Stimulated activated CD8-positive, alpha-beta memory T cell treated with anti-CD3 and anti-CD28 coated beads, Interleukin-15, amount 100 ng/mL, for 24 hours (primary cell): Measurements from ENCODE around the gene PINK1.
"Not testable (repeated sequence)": the region's sequence is repeated elsewhere in the genome, so short reads cannot be mapped to it uniquely, and the experiment has no call there.

ENCODE experiments used
- DNase-seq: peaks from one replicate; pipeline ENCODE4 v3.0.0-alpha.2; 2020; ENCODE audit warnings: low read depth

Gene PINK1

GRCh38 chr1:20648438-20648837 is 15.2 kb downstream of the PINK1 start:
- no peak for DNase-seq

- no peak for DNase-seq
These were observed 15.7 kb downstream of the PINK1 start for GRCh38 chr1:20648946-20649345.

GRCh38 chr1:20652300-20652699 is 19.0 kb downstream of the PINK1 start:
- DNase-seq, result no peak

- DNase-seq, result no peak
These were observed 20.9 kb downstream of the PINK1 start for GRCh38 chr1:20654104-20654690.

GRCh38 chr1:20657024-20657423 is 23.8 kb downstream of the PINK1 start:
- DNase-seq, result no peak

- no peak for DNase-seq
These were observed 25.1 kb downstream of the PINK1 start for GRCh38 chr1:20658166-20658915.

GRCh38 chr1:20660363-20660762 is 27.1 kb downstream of the PINK1 start:
- no peak for DNase-seq

GRCh38 chr1:20660847-20661206 is 27.6 kb downstream of the PINK1 start:
- DNase-seq, result no peak

- peak; percentile 74 for DNase-seq
These were observed 28.2 kb downstream of the PINK1 start, which contains the start of gene DDOST for GRCh38 chr1:20661207-20662109. DDOST (minus strand) TSS chr1:20661369; CDS start chr1:20661350, 19 bp downstream.

GRCh38 chr1:20662110-20662475 is 28.8 kb downstream of the PINK1 start:
- DNase-seq, result no peak

GRCh38 chr1:20663365-20663764 is 30.1 kb downstream of the PINK1 start:
- DNase-seq, result no peak

- DNase-seq, result no peak
These were observed 30.9 kb downstream of the PINK1 start for GRCh38 chr1:20663969-20664715.

- DNase-seq, result no peak
These were observed 32.5 kb downstream of the PINK1 start for GRCh38 chr1:20665726-20666125.

GRCh38 chr1:20666146-20666545 is 32.9 kb downstream of the PINK1 start:
- no peak for DNase-seq

GRCh38 chr1:20666804-20667203 is 33.5 kb downstream of the PINK1 start:
- no peak for DNase-seq

- no peak for DNase-seq
These were observed 35.3 kb downstream of the PINK1 start for GRCh38 chr1:20668581-20668980.

GRCh38 chr1:20670936-20671335 is 37.7 kb downstream of the PINK1 start:
- no peak for DNase-seq

GRCh38 chr1:20672265-20672632 is 39.0 kb downstream of the PINK1 start:
- DNase-seq, result no peak

GRCh38 chr1:20673626-20674025 is 40.4 kb downstream of the PINK1 start:
- not testable (repeated sequence) for DNase-seq

- no peak for DNase-seq
These were observed 45.3 kb downstream of the PINK1 start for GRCh38 chr1:20678599-20678998.

GRCh38 chr1:20680269-20680668 is 47.0 kb downstream of the PINK1 start:
- DNase-seq, result no peak

- no peak for DNase-seq
These were observed 48.7 kb downstream of the PINK1 start for GRCh38 chr1:20681999-20682398.
